SK-N-SH treated with all-trans-retinoic acid at 6 μM for 48 hours (cell line): ENCODE results near the gene ARMH3.

Experiments used
- ATAC-seq: fragments of 200-7000 bp; cut with Tn5 transposase; 3 replicates; pipeline ENCODE4 v1.9.1; 2020; ENCODE audit warnings: mild to moderate bottlenecking, moderate library complexity
- ARNTL ChIP-seq: fragments of 450-650 bp; formaldehyde crosslinking; IDR thresholded peaks from 2 replicates; pipeline ENCODE4 v1.5.0; 2020; ENCODE audit warnings: low read depth, mild to moderate bottlenecking, moderate library complexity, borderline replicate concordance
- BACH2 ChIP-seq: fragments of 250-450 bp; sonication (Bioruptor Pico); IDR thresholded peaks from 2 replicates; pipeline ENCODE4 v1.9.0; 2021; ENCODE audit warnings: mild to moderate bottlenecking, borderline replicate concordance
- CREB5 ChIP-seq: fragments of 250-450 bp; sonication (Bioruptor Pico); IDR thresholded peaks from 2 replicates; pipeline ENCODE4 v1.5.1; 2020; ENCODE audit warnings: low read depth, mild to moderate bottlenecking, moderate library complexity
- CSDC2 ChIP-seq: fragments of 250-450 bp; sonication (Bioruptor Pico); IDR thresholded peaks from 2 replicates; pipeline ENCODE4 v1.5.0; 2020; ENCODE audit warnings: mild to moderate bottlenecking, moderate library complexity
- CSRNP3 ChIP-seq: fragments of 250-450 bp; sonication (Bioruptor Pico); IDR thresholded peaks from 2 replicates; pipeline ENCODE4 v1.5.1; 2021; ENCODE audit warnings: mild to moderate bottlenecking, moderate library complexity
- ESRRG ChIP-seq: fragments of 250-450 bp; sonication (Bioruptor Pico); IDR thresholded peaks from 2 replicates; pipeline ENCODE4 v1.6.1; 2021; ENCODE audit warnings: mild to moderate bottlenecking
- GLIS3 ChIP-seq: fragments of 250-450 bp; sonication (Bioruptor Pico); IDR thresholded peaks from 2 replicates; pipeline ENCODE4 v1.5.0; 2020; ENCODE audit warnings: mild to moderate bottlenecking, moderate library complexity
- ISL1 ChIP-seq: fragments of 250-450 bp; sonication (Bioruptor Pico); IDR thresholded peaks from 2 replicates; pipeline ENCODE4 v2.1.2; 2022; ENCODE audit warnings: mild to moderate bottlenecking, moderate library complexity
- OSR1 ChIP-seq: fragments of 250-450 bp; sonication (Bioruptor Pico); IDR thresholded peaks from 2 replicates; pipeline ENCODE4 v1.8.0; 2022; ENCODE audit warnings: moderate library complexity, mild to moderate bottlenecking, inconsistent platforms
- PATZ1 ChIP-seq: fragments of 250-450 bp; sonication (Bioruptor Pico); IDR thresholded peaks from 2 replicates; pipeline ENCODE4 v1.8.0; 2020; ENCODE audit warnings: mild to moderate bottlenecking, moderate library complexity, borderline replicate concordance
- POU6F1 ChIP-seq: fragments of 250-450 bp; sonication (Bioruptor Pico); IDR thresholded peaks from 2 replicates; pipeline ENCODE4 v1.8.0; 2021; ENCODE audit warnings: low read depth, mild to moderate bottlenecking, moderate library complexity, borderline replicate concordance
- PPARA ChIP-seq: fragments of 250-450 bp; sonication (Bioruptor Pico); IDR thresholded peaks from 2 replicates; pipeline ENCODE4 v1.5.0; 2020; ENCODE audit warnings: mild to moderate bottlenecking, borderline replicate concordance
- RARB ChIP-seq: fragments of 250-450 bp; sonication (Bioruptor Pico); IDR thresholded peaks from 2 replicates; pipeline ENCODE4 v1.8.0; 2021; ENCODE audit warnings: mild to moderate bottlenecking, moderate library complexity
- SNAI2 ChIP-seq: fragments of 250-450 bp; sonication (Bioruptor Pico); IDR thresholded peaks from 2 replicates; pipeline ENCODE4 v1.5.0; 2020; ENCODE audit warnings: mild to moderate bottlenecking, moderate library complexity
- TCF4 ChIP-seq: fragments of 250-450 bp; sonication (Bioruptor Pico); IDR thresholded peaks from 2 replicates; pipeline ENCODE4 v1.8.0; 2021; ENCODE audit warnings: mild to moderate bottlenecking, moderate library complexity, borderline replicate concordance
- TOX ChIP-seq: fragments of 250-450 bp; sonication (Bioruptor Pico); IDR thresholded peaks from 2 replicates; pipeline ENCODE4 v1.8.0; 2021; ENCODE audit warnings: mild to moderate bottlenecking, moderate library complexity, borderline replicate concordance
- TSHZ2 ChIP-seq: fragments of 250-450 bp; sonication (Bioruptor Pico); IDR thresholded peaks from 2 replicates; pipeline ENCODE4 v1.5.0; 2020; ENCODE audit warnings: mild to moderate bottlenecking, moderate library complexity
- ZNF565 ChIP-seq: fragments of 450-650 bp; formaldehyde crosslinking; conservative IDR thresholded peaks from 2 replicates; pipeline ENCODE4 v1.5.0; 2020; ENCODE audit warnings: low read depth, mild to moderate bottlenecking, moderate library complexity
- ZNF70 ChIP-seq: fragments of 450-650 bp; formaldehyde crosslinking; IDR thresholded peaks from 2 replicates; pipeline ENCODE4 v1.5.0; 2020; ENCODE audit warnings: mild to moderate bottlenecking, moderate library complexity
- ZNF8 ChIP-seq: fragments of 450-650 bp; formaldehyde crosslinking; IDR thresholded peaks from 2 replicates; pipeline ENCODE4 v1.5.0; 2020; ENCODE audit warnings: mild to moderate bottlenecking, moderate library complexity

ARMH3 gene

GRCh38 chr10:101839416-101840063 lies 216.4 kb downstream of the ARMH3 start (continued):
- no peak for TF ChIP-seq TSHZ2 (CRISPR knock-in tag)
- TF ChIP-seq GLIS3 (CRISPR knock-in tag) = no peak
- no peak for TF ChIP-seq PATZ1 (CRISPR knock-in tag)
- no peak for TF ChIP-seq ARNTL (CRISPR knock-in tag)
- no peak for TF ChIP-seq ISL1 (CRISPR knock-in tag)
- TF ChIP-seq BACH2 (CRISPR knock-in tag) = no peak
- TF ChIP-seq POU6F1 = no peak
- no peak for TF ChIP-seq PPARA (CRISPR knock-in tag)
- no peak for TF ChIP-seq OSR1 (CRISPR knock-in tag)

- TF ChIP-seq PPARA (CRISPR knock-in tag) (no peak), ZNF70 (CRISPR knock-in tag) (no peak), ZNF8 (CRISPR knock-in tag) (no peak), ESRRG (CRISPR knock-in tag) (no peak), TCF4 (CRISPR knock-in tag) (no peak), PATZ1 (CRISPR knock-in tag) (no peak), OSR1 (CRISPR knock-in tag) (no peak), CSDC2 (CRISPR knock-in tag) (no peak), CSRNP3 (CRISPR knock-in tag) (no peak)
- TF ChIP-seq, all 23 proteins: peak for 0
- no peak for ATAC-seq
These were observed 217.0 kb downstream of the ARMH3 start for GRCh38 chr10:101839002-101839401.

- ATAC-seq = no peak
- no peak for TF ChIP-seq SNAI2
- no peak for TF ChIP-seq ZNF565 (CRISPR knock-in tag)
- TF ChIP-seq TSHZ2 (CRISPR knock-in tag) = no peak
- no peak for TF ChIP-seq ZNF70 (CRISPR knock-in tag)
- TF ChIP-seq PPARA (CRISPR knock-in tag) = no peak
- no peak for TF ChIP-seq CREB5 (CRISPR knock-in tag)
- no peak for TF ChIP-seq ZNF8 (CRISPR knock-in tag)
- no peak for TF ChIP-seq TOX (CRISPR knock-in tag)
- no peak for TF ChIP-seq ARNTL (CRISPR knock-in tag)
- no peak for TF ChIP-seq RARB (CRISPR knock-in tag)
- TF ChIP-seq OSR1 (CRISPR knock-in tag) = no peak
- TF ChIP-seq PATZ1 (CRISPR knock-in tag) = no peak
These were observed 217.5 kb downstream of the ARMH3 start for GRCh38 chr10:101838416-101838970.
